ENCODE data around the gene CDON.

DNA sequence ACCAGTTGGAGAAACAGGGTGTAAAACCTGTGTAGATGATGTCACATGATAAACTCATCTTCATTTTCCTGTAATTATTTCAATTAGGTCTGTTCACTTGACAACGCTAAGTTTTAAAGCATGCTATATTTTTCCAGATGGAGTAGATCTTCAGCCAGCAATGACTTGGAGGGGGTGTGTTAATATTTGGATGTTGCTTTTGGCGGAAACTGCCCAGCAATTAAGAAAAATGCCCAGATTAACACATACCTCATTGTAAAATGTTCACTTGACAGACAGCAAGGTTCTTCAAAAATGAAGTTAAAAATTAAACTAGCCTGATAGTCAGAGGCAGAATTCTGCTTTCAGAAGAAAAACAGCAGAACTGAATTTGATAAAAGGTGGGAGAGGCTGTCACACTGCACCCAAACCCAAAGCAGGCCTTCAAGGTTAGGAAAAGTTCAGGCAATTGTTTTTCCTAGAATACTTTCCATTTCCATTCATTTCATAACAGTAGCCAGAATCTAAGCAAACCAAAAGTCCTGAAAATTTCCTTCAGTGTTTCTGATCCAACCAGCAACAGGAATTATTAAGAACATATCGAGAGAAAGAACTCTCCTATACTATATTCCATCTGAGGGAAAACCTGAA is 83.8 kb downstream of the CDON start:
- TF ChIP-seq POLR2A (IDR thresholded peaks at IDR 0.05; ENCODE audit: low read length), result no peak
- TF ChIP-seq, protein P1, sequence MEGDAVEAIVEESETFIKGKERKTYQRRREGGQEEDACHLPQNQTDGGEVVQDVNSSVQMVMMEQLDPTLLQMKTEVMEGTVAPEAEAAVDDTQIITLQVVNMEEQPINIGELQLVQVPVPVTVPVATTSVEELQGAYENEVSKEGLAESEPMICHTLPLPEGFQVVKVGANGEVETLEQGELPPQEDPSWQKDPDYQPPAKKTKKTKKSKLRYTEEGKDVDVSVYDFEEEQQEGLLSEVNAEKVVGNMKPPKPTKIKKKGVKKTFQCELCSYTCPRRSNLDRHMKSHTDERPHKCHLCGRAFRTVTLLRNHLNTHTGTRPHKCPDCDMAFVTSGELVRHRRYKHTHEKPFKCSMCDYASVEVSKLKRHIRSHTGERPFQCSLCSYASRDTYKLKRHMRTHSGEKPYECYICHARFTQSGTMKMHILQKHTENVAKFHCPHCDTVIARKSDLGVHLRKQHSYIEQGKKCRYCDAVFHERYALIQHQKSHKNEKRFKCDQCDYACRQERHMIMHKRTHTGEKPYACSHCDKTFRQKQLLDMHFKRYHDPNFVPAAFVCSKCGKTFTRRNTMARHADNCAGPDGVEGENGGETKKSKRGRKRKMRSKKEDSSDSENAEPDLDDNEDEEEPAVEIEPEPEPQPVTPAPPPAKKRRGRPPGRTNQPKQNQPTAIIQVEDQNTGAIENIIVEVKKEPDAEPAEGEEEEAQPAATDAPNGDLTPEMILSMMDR (IDR thresholded peaks at IDR 0.05), result no peak
- TF ChIP-seq SMC3 (IDR thresholded peaks at IDR 0.05), result no peak
